ENCODE results near the gene LRRC39.

- no peak for TF ChIP-seq POLR2A (IDR thresholded peaks at IDR 0.05)
- TF ChIP-seq CTCF (IDR thresholded peaks at IDR 0.05), result no peak
Observed at GRCh38 chr1:100217834-100218233, 39.8 kb upstream of the LRRC39 start.
